H4 (cell line): Measurements from ENCODE around the gene ARHGEF3. TPM values are rescaled to one million over a fixed set of nuclear protein-coding genes. Genes with fewer than 3 reads are reported as not detected.
"Not testable (repeated sequence)": the region's sequence is repeated elsewhere in the genome, so short reads cannot be mapped to it uniquely, and the experiment has no call there.

Experiments used
- DNase-seq: peaks from one replicate; pipeline ENCODE4 v3.0.0-alpha.2; 2015; ENCODE audit warnings: low spot score
- total RNA-seq: library from RNA; depleted of rRNA; stranded (reverse); fragments of >200 nt; shearing (Covaris generic); gene quantifications from 2 replicates; pipeline ENCODE4 v1.2.3, GENCODE V29; 2014

ARHGEF3 gene
- total RNA-seq, 1 experiment from 2014 or later = 3.1 TPM

DNA sequence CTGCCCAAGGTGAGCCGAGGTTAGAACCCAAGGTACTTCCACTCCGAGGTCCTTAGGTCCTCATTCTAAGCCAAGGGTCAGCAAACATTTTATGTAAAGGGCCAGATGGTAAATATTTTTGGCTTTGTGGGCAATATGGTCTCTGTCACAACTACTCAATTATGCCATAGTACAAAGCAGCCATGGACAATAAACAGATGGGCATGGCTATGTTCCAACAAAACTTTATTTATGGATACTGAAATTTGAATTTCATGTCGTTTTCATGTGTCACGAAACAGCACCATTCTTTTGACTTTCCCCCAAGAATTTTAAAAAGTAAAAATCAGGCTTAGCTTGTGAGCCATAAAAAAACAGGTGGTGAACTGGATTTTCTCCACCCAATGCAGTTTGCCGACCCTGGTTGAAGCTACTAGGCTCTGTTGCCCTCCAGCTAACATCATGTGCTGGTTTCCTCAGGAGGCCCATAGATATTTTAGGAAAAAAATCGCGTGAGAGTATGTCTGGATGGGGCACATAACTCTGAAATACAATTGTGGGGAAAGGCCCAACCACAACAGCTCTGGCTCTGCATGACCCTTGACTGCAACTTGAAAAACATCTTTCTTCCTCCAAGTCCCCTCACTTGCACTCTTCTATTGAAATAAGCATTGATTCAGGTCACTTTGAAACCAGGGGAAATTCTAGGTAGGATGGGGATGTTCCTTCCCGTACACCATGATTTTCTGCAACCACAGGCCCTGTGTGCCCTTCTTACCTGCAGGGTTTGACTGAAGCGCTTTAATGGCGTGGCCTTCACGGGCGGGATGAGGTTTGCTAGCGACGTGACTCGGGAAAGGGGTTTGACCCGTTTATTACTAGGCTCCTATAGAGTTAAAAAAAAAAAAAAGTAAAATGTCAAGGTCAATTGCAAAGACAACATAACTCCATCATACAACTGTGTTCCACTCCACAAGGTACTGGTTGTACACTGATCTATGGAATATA is 28.5 kb downstream of the ARHGEF3 start:
- no peak for DNase-seq

DNA sequence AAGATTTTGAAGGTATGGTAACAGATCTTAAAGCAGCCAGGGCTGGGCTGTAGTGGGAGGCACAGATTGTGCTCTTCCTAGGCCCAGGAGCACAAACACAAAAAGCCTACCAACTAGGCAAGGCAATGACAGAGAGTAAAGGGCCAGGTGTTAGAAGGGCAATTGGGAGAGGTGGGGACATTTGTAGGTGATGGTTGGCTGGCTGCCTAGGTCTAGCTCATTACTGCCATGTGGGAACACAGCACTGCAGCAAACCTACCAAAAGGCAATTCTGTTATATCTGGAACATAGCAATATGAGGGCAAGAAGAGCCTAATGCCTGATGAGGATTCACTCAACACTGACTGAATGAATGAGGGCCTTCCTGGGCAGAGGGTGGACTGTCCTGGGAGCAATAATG is 30.4 kb downstream of the ARHGEF3 start:
- DNase-seq = no peak

DNA sequence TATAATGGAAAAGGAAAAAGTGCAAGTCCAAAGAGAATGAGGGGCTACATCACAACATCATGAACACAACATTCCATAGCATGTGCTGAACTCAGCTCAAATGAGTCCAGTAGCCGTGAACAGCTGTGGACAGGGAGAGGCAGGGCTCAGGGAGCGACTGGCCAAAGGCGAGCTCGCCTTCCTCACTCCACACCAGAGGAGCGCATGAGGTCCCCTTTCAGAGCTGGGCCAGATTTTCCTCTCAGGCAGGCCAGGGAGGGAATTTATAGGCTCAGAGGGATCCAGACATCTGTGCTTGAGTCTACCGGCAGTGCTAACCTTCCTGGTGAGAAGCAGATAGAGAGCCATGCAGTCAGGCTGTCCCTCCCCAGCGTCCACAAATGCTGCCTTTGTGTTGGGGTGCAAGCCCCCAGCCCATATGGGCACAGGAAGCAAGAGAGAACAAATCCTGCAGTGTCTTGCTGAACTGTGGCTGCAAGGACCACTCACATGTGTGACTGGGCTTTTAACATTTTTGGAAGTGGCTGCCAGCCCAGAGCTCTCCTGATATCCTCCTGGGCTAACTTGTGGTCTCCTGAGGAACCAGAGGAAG is 32.5 kb downstream of the ARHGEF3 start:
- DNase-seq = no peak

DNA sequence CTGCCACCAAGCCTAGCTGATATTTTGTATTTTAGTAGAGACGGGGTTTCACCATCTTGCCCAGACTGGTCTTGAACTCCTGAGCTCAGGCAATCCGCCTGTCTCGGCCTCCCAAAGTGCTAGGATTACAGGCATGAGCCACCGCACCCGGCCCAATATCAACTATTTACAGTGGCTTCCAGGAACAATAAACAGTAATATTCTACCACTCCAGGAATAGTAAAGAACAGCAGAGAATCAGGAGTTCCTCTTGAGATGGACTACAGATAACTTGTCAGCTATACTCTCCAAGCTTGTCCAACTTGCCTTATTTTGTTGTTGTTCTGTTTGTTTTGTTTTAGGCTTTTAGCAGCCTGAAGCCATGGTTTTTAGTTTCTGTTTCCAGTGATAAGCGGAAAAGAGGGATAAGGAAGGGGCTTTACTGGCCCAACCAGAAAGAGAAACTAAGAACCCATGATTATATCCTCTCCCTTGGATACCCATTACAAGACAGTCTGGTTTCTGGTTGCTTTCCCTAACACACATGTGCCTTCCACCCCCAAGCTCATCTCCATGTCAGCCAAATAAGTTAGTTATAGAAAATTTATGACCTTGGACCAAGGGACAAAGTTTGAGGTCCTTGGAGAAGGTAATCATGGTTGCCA is 36.7 kb downstream of the ARHGEF3 start:
- no peak for DNase-seq

DNA sequence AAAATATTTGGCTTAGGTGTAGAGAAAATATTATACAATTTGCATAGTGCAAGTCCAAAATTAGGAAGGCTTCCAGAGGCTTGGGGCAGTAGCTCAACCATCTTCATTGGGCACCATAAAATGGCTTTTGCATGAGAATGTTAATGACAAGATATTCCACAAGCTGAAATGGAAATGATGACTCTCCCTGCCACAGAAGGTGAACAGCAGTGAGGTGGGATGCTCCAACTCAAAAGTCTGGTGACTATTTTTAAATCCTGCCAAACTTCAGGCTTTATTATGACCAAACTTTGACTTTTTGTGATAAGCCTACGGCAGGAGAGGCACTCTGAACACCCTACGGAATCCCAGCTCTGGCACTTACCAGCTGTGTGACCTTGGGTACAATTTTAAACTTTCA is 37.6 kb downstream of the ARHGEF3 start:
- DNase-seq = no peak

DNA sequence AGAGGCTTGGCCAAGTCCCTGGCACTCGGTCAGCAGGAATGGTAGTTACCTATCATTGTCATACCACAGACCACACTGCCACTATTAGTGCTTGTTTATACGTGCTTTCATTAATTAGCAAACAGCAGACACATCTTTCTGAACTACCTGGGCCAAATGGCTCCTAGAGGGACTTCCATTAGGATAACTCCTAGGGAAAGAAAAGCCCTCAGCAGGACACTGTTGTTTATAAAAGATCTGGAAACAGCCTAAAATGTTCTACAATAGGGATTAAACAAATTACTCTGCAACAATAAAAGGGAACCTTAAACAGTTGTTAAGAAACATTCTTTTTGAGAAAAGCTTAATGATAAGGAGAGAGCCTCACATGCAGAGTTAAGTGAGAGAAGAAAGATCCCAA is 38.5 kb downstream of the ARHGEF3 start:
- DNase-seq = no peak

DNA sequence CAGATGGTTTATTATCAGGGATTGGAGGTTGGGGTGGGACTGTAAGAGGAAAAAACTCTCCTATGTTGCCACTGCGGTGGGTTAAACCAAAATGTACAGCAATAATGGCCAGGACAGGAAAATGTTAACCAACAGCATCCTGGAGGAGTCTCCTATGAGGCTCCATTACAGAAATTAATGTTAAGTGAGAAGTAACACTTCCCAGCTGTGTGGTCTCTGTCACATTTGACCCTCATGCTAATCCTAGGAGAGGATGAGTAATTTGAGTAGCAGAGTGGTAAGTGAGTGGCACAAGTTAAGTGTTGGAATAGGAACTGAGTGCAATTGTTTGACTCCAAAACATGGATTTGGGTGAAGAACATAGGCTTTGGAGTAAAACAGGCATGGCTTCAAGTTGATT is 39.0 kb downstream of the ARHGEF3 start:
- DNase-seq = no peak

DNA sequence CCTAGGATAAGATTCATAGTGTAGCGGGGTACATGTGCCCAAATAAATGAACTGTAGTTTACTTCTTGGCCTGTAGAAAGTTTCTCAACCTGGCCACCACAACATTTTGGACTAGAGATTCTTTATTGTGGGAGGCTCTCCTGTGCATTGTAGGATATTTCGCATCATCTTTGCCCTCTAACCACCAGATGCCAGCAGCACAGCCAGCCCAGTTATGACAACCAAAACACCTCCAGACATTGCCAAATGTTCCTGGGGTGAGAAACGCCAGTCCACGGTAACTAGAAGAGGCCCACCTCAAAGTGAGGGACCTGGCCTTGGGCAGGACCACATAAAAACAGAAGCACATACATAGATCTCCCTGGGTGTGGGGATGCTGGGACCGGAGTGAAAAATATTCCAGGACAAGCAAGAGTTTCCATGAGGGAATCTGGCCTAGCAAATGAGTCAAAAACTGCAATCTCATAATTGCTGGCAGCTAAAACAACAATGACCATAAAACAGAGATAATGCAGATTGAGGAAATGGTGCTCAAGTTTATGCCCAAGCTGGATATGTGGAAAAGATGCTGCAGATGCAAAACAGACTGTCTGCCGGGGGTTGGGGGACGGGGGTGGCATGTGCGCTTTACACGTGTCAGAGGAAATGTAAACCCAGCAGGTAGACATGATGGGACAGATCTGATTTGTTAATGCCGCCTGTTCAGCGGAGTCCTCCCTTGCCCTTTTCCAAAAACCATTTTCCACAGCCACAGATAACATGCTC is 39.7 kb downstream of the ARHGEF3 start:
- no peak for DNase-seq

DNA sequence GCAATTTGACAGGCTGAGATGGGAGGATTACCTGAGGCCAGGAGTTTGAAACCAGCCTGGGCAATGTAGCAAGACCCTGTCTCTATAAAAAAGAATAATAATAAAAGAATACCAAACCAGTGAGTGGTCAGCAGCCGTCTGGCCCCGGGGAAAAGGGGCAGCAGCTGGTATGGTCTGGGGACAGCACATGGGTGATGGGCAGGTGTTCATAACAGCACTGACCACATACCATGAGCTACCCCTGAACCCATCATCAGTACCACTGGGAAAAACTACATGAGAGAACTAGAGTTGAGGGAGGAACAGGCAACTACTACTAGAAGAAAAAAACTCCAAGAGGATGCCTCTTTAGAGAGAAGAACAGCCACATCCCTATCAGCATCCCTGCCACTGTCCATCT is 40.7 kb downstream of the ARHGEF3 start:
- no peak for DNase-seq

DNA sequence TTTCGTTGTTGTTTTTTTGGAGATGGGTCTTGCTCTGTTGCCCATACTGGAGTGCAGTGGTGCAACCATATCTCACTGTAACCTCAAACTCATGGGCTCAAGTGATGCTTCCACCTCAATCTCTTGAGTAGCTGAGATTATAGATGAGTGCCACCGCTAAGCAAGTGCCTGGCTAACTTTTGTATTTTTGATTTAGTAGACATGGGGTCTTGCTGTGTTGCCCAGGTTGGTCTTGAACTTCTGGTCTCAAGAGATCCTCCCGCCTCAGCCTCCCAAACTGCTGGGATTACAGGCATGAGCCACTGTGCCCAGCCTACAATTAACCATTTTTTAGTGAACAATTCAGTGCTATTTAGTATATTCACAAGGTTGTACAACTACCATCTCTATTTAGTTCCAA is 42.2 kb downstream of the ARHGEF3 start:
- no peak for DNase-seq

DNA sequence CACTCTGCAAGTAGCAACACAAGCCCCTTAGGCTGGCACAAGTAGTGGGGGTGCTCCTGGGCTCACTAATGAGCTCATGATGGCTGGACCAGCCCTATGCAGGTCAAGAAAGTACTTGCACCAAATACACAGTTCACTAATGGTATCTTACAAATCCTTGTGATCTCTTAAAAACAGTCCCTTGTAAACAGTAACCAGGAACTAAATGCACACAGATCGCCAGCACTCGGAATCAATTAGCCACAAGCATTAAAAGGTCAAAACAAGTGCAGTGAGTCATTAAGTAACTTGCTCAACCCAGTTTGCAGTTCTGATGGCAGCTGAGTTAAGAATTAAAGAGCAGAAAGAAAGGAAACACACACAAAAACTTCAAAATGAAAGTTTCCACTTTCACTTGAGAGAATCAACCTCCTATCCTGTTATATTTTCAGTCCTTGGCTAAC is 43.2 kb downstream of the ARHGEF3 start:
- peak; percentile 61 for DNase-seq

DNA sequence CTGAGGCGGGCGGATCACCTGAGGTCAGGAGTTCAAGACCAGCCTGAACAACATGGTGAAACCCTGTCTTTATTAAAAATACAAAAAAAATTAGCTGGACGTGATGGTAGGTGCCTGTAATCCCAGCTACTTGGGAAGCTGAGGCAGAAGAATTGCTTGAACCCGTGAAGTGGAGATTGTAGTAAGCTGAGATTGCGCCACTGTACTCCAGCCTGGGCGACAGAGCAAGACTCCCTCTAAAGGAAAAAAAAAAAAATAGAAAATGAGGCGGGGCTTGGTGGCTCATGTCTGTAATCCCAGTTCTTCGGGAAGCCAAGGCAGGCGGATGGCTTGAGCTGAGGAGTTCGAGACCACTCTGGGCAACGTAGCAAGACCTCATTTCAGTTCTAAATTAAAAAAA is 43.7 kb downstream of the ARHGEF3 start:
- DNase-seq = not testable (repeated sequence)

DNA sequence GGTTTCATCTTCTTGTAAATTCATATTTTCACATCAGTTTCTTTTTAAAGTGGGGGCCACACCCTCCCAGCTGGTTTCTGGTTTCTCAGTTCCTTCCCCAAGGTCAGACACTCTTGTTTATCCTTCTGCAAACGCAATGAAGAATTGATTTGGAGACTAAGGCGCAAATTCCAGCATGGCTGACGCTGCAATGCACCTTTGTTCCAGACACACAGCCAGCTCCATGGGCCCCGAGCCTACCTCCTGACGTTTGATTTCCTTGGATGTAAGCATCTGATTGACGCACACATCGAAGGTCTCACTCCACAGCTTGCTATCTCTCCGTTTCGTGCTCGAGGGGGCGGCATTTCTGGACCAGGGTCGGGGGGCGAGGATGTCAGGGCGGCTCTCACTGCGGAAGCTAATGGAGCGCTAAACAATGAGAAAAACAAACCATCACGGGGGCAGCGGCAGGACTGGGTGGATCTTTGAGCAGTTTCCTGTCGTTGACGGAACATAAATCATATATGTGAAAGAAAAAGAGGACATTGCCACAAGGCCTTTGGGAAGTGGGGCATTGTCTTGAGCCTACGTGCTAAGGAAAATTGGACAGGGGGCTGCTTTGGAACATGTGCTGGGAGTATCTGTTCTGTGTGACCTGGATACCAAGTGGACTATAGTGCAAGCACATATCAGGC is 46.9 kb downstream of the ARHGEF3 start:
- DNase-seq = no peak

DNA sequence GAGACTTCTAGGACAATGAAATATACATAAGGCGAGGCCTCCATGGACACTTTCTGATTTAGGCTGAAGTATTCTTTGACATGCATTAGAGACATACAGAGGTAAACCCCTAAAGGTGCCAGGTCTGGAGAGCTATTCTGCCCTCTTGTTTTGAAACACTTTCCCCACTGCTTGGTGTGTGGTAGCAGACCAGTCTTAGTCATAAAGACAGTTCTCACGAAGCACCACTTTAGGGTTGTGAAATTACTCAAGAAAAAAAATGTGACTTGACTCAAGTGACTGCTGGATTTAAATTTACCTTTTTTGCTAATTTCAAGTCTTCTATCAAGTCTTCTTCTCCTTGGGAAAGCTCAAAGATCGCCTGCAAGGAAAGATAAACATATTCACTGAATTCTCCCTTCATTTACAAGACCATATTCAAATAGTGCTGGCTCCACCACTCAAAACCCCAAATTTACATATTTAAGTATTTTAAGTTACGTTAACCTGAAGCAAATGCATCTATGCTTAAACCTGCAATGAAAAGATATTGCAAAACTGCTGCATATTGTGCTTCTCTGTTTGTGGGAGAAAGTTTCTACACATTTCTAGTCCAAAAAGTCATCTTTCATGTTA is 48.4 kb downstream of the ARHGEF3 start:
- no peak for DNase-seq

DNA sequence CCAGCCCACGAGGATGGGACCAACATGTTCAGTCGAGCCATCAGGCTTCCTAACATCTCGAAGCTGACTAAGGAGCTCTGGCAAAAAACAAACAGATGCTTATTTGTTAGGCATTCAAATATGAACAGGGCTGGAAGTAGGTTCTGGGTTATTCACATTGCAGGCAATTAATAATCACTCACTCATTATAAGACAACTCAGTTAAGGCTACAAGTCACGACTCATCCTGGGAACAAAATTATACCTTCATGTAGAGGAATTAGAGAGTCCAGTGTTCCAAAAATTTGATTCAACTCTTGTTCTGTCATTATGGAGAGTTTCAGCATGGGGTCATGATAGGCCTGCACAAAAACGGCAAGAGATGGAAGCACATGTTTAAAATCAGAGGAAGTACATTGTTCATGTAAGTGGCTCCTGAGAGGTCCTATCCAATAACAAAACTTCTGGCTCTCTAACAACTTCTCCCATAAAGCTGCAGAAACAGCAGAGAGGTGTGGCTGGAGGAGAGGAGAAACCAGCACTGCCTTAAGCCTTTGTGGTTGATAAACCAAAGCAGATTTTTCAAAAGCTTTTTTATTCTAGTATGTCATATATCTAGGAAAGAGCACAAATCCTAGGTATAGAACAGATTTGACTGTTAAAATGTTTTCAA is 50.6 kb downstream of the ARHGEF3 start:
- DNase-seq = no peak

DNA sequence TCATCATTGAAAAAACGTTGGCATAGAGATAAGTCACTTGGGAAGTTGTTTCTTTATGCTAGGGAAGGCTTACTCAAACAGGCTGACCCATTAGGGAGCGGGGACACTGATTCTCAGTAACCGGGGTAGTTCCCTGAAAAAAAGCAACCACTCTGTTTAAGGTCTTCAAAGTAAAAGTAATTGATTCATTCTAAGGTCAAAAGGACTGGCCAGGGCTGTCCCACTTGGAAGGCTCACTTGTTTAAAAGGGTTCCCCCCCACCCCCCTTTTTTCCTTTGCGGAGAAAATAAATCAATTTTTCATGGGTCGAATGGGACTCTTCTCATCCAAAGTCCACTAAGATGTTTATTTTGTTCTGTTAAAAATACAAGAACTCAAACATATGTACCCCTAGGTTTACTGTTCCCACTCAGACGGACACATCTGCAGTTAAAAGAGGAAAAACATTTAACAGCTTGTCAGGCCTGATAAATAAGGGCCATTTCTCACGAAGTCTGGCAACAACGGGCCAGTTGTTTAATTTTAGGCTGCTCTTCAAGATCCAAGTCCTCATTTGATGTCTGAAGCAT is 53.0 kb downstream of the ARHGEF3 start:
- no peak for DNase-seq

DNA sequence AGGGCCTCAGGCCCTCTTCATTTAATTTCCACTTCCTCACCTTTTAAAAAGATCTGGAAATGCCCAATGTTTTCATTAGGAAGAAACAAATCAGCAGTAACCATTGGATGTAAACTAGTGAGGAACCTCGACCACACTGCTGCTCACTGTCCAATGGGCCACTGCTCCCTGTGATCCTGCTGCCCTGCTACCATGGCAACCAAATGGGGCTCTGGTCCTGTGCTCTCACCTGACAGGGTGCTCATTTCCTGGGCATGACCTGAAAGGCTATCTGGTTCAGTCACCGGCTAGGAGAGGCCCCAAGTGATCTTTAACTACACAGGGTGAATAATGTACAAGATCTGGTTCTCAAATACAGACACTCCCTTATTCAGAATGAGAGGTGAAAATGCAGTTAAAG is 54.6 kb downstream of the ARHGEF3 start:
- DNase-seq = no peak

DNA sequence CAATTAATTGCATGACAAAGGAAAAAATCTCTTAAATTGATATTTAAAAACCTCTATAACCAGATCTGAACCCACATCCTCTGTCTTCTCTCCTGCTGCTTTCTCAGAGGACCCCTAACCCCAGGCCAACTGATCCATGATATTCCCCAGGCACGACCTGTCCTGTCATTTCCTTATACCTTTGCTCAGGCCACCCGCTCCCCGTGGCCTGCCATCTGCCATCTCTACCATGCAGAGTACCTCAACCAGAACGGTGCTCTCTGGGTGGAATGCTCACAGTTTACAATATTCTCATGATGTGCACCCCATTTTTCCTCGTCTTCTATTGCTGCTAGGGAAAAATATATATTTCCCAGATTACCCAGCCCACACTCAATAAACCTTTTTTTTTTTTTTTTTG is 57.7 kb downstream of the ARHGEF3 start:
- no peak for DNase-seq

DNA sequence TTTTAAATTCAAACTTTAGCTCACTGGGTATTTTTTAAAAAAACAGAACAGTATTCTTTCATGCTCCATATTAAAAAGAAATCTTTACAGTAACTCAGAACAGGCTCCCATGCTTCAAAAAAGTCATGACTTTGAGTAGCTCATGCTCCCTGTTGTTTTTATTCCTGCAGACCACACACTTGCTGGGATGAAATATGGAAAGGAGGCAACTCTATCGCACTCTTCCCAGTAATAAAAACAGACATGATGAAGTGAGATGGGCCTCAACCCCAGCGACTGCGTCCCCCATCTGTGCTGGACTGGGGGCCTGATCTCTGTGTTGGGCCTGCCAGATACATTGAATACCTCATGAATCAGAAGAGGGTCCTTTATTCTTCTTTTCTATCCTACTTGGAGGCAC is 58.9 kb downstream of the ARHGEF3 start:
- DNase-seq = no peak

DNA sequence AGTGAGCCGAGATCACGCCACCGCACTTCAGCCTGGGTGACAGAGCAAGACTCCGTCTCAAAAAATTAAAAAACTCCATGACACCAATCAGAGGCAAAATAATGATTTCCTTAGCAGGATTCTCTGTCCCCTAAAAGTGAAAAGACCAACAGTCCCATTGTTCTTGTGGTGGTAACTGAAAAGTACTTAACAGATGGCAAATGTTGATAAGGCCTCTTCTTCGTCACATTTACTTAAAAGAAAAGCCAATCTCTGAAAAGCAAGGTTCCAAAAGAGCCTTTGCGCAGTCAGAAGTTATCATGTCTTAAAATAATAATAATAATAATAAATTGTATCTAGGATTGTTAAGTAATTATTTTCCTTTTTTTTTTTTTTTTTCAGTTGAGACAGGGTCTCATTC is 62.7 kb downstream of the ARHGEF3 start:
- DNase-seq = no peak
